Fibroblast of skin of left biceps (primary cell): Measurements from ENCODE around the gene SLC35E1.

ENCODE experiments used
- DNase-seq, 2 experiments: peaks; one replicate each; pipeline ENCODE4 v3.0.0-alpha.2; 2013; ENCODE audit warnings: low read depth in 2 of 2

The SLC35E1 gene

DNA sequence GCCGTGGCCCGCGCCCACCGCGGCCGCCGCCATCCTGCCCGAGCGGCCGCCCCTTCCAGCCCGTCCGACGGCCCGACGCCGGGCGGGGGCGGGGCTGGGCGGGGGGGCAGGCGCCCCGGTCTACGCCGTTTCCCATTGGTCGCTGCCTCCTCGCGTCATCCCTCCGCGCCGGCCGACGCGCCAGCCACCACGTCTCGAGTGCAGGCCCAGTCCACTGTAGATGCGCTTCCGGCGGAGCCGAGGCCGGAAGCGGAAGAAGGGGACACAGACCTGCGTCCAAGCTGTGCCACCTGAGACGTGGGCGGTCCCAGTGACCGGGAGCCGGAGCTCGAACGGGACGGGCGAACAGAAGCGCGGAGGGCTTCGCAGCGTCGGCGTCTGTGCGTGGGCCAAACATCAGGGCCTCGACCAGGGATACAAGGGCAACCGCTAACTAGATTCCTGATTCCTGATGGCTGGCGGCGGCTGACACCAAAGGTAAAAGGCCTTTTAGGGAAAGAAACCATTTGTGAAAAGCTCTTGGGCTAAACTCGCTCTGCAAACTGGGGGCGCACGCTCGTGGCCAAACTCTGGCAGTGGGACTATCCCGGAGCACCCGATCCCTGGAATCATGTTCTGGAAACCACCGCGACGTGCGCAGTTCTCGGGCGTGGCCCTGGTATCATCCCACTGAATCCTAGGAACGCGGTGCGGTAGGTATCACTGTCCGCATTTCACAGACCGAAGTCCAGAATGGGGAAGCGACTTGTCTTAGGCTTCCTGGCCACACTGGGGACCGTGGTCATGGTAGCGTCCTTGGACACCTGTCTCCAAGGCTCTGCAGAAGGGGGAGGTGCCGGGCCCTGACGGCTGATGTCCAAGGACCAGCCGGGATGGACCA is at the start of gene SLC35E1:
TSS of gene SLC35E1 (minus strand) at position 84 of the 880 bp plus-strand sequence. CDS start at position 33, 51 bp downstream.
- DNase-seq = peak; percentile 80 to 81

DNA sequence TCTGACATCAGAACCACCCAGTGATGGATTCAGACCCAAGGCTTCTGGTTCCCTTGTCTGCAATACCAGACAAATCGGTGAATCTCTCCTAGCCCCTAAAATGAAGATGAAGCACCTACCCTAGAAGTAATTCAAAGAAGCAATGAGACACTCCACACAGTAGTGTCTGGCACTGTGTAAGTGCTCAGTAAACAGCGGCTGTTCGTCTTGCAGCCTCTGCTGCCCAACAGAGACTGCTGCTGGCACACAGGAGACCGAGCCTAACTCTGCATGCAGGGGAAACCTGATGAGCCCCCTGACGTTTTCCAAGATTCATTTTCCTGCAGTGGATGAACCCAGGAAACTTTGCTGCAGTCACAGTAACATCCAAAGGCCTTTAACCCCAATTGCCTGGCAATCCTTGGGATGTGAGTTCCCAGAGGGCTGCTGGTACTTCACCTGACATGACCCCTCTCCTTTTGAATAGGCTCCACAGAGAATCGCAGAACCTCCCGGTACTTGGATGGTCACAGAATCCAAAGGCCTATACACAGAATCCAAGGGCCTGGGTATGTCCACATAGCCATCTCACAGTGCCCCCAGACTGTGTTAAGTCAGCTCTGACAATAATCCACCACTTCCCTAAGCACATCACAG is 49.1 kb upstream of the SLC35E1 start:
- DNase-seq = no peak

DNA sequence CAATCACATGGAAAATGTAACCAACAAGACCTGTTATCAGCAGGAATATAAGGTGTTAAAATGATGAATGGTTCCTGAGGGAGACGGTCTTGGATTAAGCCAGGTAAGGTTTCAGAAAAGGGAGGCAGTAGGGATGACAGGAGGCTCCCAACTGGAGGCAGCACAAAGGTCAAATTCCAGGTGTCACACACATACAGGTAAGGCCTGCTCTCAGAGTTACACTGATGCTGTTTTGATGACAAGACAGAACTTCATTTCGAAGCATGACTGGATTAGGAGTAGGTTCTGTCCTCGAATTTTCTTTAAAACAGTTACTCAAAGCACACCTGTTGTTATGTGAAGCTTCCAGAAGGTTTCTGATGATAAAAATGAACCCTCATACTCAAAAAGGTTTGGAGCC is 48.4 kb upstream of the SLC35E1 start:
- no peak for DNase-seq

GRCh38 chr19:16620018-16620417 is 47.8 kb upstream of the SLC35E1 start:
- no peak for DNase-seq

- no peak for DNase-seq
These were observed 47.2 kb upstream of the SLC35E1 start for GRCh38 chr19:16619457-16619856.

- DNase-seq = no peak
These were observed 46.0 kb upstream of the SLC35E1 start for GRCh38 chr19:16618248-16618647.

GRCh38 chr19:16615808-16616207 is 43.6 kb upstream of the SLC35E1 start:
- no peak for DNase-seq

- no peak for DNase-seq
These were observed 42.7 kb upstream of the SLC35E1 start for GRCh38 chr19:16614941-16615340.

DNA sequence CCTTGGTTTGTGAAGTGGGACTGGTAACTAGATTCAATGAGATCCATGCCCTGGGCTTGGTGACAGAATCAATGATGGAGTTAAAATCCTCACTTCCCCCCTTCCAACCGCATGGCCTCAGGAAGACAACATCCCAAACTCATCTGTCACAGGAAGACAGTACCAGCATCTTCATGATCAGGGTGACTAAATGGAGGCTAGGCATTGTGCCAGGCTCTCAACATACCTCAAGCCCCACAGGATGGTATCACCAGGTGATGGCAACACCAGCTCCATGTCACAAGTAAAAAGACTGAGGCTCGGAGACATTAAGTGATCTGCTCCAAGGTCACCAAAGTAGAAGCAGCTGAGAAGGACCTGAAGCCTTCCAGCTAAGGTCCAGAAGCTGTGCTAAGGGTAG is 41.6 kb upstream of the SLC35E1 start:
- DNase-seq = no peak

- DNase-seq = no peak
These were observed 40.4 kb upstream of the SLC35E1 start for GRCh38 chr19:16612636-16613035.

DNA sequence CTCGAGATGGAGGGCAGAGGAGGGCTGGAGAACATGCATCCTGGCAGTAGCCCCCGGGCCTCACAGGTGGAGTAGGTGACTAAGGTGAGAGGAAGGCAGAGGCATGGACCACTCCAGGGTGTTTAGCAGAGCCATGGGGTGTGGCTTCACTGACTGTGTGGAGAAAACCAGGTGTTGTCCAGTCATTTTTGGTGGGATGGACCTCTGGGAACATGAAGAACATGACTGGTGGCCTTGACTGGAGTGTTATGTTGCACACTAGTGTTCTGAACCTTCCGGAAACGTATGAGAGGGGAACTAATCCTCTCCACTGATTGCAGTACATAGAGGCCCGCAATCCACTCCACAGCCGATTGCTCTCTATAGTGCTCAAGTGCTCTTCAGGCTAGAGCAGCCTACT is 38.9 kb upstream of the SLC35E1 start:
- DNase-seq = no peak

GRCh38 chr19:16609511-16610200 is 37.4 kb upstream of the SLC35E1 start:
- no peak for DNase-seq

DNA sequence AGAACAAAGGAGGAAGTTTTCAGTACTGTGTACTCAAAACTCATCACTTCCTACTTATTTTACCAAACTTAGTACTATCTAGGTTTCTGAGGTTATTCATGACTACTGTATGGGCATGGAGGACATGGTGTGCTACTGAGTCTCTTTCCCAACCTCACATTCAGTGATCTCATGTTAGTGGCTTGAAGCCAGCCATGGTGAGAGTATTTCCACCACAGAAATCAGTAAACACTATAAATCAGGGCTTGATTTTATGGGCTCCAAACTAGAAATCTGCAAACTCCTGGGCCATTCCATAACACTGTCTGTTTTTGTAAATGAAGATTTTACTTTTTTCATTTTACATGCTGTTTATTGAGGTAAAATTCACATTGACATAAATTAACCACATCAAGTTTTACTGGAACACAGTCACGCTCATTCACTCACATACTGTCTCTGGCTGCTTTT is 36.1 kb upstream of the SLC35E1 start:
- DNase-seq = peak in 1 of 2 experiments; percentile 51

GRCh38 chr19:16607819-16608218 is 35.6 kb upstream of the SLC35E1 start:
- no peak for DNase-seq

GRCh38 chr19:16605553-16605994 is 33.4 kb upstream of the SLC35E1 start:
- no peak for DNase-seq

- no peak for DNase-seq
These were observed 32.9 kb upstream of the SLC35E1 start for GRCh38 chr19:16605115-16605514.

DNA sequence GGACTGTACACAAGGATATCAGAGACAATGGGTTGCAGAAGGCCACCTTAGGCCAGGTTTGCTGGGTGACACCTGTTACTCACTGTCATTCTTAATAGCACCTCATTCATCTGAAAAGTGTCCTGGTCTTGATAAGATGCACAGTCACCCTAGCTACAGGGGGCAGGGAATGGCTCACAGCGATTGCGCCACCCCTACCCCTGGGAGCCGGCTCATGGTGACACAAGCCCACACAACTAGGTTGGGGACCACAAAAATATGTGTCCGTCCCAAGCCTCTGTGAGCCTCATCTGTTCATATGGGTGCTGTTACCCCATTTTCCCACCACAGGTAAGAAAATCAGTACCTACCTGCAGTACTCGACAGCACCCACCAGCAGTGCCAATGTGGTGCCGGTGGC is 32.4 kb upstream of the SLC35E1 start:
- DNase-seq = no peak

GRCh38 chr19:16603090-16603489 is 30.9 kb upstream of the SLC35E1 start:
- DNase-seq = no peak

DNA sequence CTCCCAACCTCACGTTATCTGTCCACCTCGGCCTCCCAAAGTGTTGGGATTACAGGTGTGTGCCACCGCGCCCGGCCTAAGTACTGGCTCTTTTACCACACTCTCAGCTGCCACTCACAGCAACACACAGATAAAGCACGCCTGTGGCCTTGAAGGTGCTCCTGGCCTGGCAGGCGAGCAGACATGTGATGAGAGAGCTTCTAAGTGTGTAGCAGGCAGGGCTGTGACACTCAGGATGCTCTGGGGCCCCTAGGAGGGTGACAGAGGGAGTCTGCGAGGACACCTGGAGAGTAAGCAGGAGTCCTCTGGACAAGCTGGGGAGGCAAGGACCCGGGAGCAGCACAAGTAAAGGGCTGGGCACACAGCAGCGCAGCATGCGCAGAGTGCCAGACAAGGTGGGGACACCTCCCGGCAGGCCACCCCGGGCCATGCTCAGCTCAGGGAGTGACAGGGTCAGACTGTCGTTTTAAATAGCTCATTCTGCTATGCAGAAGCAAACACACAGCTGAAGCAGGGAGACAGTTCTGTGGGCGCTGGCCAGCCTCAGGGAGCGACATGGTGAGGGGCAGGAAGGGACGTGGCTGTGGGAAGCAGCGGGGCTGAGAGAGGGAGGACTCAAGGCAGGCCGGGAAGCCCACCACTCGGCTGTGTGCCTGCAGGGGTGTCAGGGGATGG is 29.3 kb upstream of the SLC35E1 start:
- no peak for DNase-seq

GRCh38 chr19:16600824-16601223 is 28.6 kb upstream of the SLC35E1 start:
- no peak for DNase-seq

- DNase-seq = no peak
These were observed 27.6 kb upstream of the SLC35E1 start for GRCh38 chr19:16599655-16600346.
